HG03139 (cell line): ENCODE measurements around the gene TYSND1.
"Not testable (repeated sequence)": the region's sequence is repeated elsewhere in the genome, so short reads cannot be mapped to it uniquely, and the experiment has no call there.

Experiments used
- ATAC-seq: cut with Tn5 transposase; IDR thresholded peaks from one replicate; pipeline ENCODE4 v1.9.1; 2021; ENCODE audit not compliant: unreplicated experiment

TYSND1 gene

GRCh38 chr10:70112071-70112470 lies 34.4 kb downstream of the TYSND1 start:
- ATAC-seq: no peak

DNA sequence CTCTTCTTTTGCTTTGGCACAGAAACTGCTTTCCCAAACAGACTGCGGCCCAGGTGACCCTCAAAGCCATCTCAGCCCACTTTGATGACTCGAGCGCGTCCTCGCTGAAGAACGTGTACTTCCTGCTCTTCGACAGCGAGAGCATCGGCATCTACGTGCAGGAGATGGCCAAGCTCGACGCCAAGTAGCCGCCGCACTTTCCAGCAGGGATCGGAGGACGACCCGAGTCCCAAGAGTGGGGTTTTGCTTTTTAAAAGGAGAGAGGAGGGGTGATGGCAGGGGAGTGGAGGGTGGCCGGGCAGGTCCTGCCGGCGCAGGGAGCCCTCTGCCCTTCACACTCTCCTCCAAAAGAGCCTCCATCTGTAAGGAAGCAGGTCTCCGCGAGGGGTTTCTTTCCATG lies 35.0 kb downstream of the TYSND1 start:
- ATAC-seq: no peak

DNA sequence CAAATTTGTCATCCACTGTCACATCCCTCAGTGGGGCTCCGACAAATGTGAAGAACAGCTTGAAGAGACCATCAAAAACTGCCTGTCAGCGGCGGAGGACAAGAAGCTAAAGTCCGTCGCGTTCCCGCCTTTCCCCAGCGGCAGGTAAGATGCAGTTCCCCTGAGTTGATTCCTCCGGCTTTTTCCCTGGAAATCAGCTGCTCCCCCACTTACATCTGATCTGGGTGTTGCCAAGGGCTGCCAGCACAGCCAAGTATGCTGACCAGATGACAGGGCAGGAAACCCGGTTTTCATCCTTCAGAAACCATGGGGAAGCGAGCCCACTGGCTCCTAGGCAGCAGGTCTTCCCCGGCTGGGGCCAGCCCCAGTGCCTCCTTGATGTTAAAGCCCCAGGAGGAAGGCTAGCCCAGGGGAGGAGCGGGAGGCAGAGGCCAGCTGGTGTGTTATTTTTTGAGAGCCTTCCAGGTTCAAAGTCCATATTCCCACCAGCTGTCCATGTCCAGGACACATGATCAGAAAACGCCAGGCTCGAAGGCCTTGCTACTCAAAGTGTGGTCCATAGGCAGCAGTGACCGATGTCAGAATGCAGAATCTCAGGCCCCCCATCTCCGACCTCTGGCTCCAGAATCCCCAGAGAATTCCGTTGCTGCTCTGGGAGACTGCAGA lies 37.3 kb downstream of the TYSND1 start:
- no peak for ATAC-seq

GRCh38 chr10:70106958-70107791 lies 39.3 kb downstream of the TYSND1 start:
- ATAC-seq: no peak

DNA sequence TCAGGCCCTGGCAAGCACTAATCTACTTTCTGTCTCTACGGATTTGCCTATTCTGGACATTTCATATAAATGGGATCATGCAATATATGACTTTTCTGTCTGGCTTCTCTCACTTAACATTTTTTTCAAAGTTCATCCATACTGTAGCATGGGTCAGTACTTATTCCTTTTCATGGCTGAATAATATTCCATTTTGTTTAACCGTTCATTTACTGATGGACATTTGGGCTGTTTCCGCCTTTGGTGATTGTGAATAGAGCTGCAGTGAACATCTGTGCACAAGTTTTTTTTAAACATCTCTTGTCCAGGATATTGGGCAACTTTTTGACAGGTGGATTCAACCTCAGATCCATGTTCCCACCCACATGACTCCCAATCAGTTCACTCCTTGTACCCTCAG lies 44.8 kb downstream of the TYSND1 start:
- ATAC-seq: no peak

GRCh38 chr10:70101068-70101562 lies 45.4 kb downstream of the TYSND1 start:
- ATAC-seq: not testable (repeated sequence)

- ATAC-seq: no peak
These were observed 48.2 kb downstream of the TYSND1 start for GRCh38 chr10:70098271-70098670.

- no peak for ATAC-seq
These were observed 49.0 kb downstream of the TYSND1 start for GRCh38 chr10:70097459-70097858.

GRCh38 chr10:70096705-70097420 lies 49.6 kb downstream of the TYSND1 start:
- ATAC-seq: no peak

GRCh38 chr10:70096016-70096704 lies 50.3 kb downstream of the TYSND1 start:
- no peak for ATAC-seq

GRCh38 chr10:70094250-70094649 lies 52.2 kb downstream of the TYSND1 start:
- no peak for ATAC-seq

DNA sequence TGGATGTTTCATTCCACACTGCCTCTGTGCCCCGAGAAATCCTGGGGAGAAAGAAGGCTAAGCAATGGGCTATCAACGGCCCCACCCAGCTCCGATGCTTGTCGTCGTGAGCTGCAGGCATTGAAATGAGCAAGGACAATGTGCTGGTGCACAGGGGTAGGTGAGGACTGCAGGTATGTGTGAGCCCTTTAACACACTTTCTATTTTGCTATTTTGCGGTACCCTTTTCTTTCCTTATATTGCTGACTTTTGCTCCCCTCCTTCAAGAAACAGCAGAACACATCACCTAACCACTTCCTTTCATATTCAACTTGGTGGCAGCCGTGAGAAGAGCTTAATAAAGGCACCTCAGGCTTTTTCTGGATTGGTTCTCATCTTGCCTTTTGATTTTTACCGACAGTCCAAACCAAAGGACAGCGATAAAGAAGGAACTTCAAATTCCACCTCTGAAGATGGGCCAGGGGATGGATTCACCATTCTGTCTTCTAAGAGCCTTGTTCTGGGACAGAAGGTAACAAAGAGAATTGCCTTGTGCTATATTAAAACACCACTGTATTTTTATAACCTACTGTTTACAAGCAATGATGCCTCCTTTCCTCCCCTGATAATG lies 53.1 kb downstream of the TYSND1 start:
- no peak for ATAC-seq

DNA sequence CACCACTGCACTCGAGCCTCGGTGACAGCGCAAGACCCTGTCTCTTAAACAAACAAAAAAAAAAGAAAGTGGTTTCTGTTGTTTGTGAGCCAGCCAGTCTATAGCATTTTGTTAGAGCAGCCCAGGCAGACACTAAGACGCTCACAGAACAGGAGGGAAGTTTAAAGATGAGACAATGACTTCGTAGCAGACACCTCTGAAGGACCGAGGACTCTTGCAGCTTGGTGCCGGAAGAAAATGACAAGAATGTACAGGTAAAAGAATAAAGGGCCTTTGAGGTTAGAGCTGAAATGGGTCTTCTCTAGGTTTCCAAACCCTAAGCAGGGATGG lies 54.1 kb downstream of the TYSND1 start:
- ATAC-seq: no peak

GRCh38 chr10:70090951-70091350 lies 55.5 kb downstream of the TYSND1 start:
- ATAC-seq: no peak

- no peak for ATAC-seq
These were observed 56.5 kb downstream of the TYSND1 start for GRCh38 chr10:70090013-70090412.

- ATAC-seq: no peak
These were observed 58.2 kb downstream of the TYSND1 start for GRCh38 chr10:70088308-70088698.
